LNCAP (cell line): ENCODE measurements around the gene DGKQ.

ENCODE experiments used
- CTCF ChIP-seq: fragments of 450-650 bp; IDR thresholded peaks from 2 replicates; pipeline ENCODE4 v1.5.1; 2017; ENCODE audit warnings: mild to moderate bottlenecking

Gene DGKQ

GRCh38 chr4:978957-979701, 5.8 kb upstream of the DGKQ start:
- TF ChIP-seq CTCF = no peak

GRCh38 chr4:974668-975067, 1.3 kb upstream of the DGKQ start:
- no peak for TF ChIP-seq CTCF

- no peak for TF ChIP-seq CTCF
Observed at GRCh38 chr4:972651-973424, 531 bp downstream of the DGKQ start.

GRCh38 chr4:971666-972500, 1.5 kb downstream of the DGKQ start:
- no peak for TF ChIP-seq CTCF

- TF ChIP-seq CTCF = no peak
Observed at GRCh38 chr4:970854-971520, 2.4 kb downstream of the DGKQ start.

- no peak for TF ChIP-seq CTCF
Observed at GRCh38 chr4:970046-970745, 3.2 kb downstream of the DGKQ start.
